CMK (cell line): ENCODE measurements around the gene RAB11FIP5.
"Not testable (repeated sequence)": the region's sequence is repeated elsewhere in the genome, so short reads cannot be mapped to it uniquely, and the experiment has no call there.

Experiments used
- DNase-seq: peaks from one replicate; pipeline ENCODE4 v3.0.0-alpha.2; 2010; ENCODE audit warnings: low read depth

RAB11FIP5 gene

GRCh38 chr2:73111073-73112025, 1.4 kb downstream of the RAB11FIP5 start:
- DNase-seq: no peak

GRCh38 chr2:73110168-73111072, 2.3 kb downstream of the RAB11FIP5 start:
- DNase-seq: no peak

DNA sequence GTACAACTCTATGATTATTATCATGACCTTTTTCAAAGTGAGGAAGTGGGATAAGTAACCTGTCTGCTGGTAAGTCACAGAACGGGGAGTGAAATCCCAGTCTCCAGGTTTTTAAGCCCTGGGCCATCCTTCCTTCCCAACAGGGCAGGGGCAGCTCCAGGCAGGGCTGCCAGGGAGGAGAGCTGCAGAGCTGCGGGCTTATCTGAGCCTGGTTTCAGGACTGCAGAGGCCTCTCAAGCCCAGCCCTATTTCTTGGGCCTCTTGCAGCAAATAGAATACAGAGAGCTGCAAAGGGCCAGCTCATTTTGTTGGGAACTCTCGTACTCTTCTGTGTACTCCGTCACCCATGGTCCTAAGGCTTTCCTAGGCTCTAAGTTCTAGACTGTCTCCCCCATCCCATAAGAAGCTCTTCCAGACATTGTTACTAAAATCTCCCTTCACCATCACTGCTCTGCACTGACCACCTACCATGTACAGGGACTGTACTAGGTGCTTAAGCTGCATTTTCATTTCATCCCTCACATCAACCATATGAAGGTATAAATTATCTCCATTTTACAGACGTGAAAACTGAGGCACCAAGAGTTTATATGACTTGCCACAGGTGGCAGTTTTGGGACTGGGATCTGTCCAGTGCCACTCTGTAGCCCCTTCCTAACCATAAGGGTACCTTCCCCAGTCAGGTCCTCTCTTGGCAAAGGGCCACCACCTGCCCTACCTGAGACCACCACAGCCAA, 3.1 kb downstream of the RAB11FIP5 start:
- no peak for DNase-seq

- no peak for DNase-seq
Observed at GRCh38 chr2:73107211-73107926, 5.4 kb downstream of the RAB11FIP5 start.

GRCh38 chr2:73106791-73107190, 6.0 kb downstream of the RAB11FIP5 start:
- no peak for DNase-seq

- no peak for DNase-seq
Observed at GRCh38 chr2:73105511-73105971, 7.2 kb downstream of the RAB11FIP5 start.

GRCh38 chr2:73104933-73105332, 7.8 kb downstream of the RAB11FIP5 start:
- DNase-seq: no peak

GRCh38 chr2:73103018-73103542, 9.7 kb downstream of the RAB11FIP5 start:
- DNase-seq: no peak

- no peak for DNase-seq
Observed at GRCh38 chr2:73101626-73102256, 11.0 kb downstream of the RAB11FIP5 start.

- no peak for DNase-seq
Observed at GRCh38 chr2:73100956-73101355, 11.8 kb downstream of the RAB11FIP5 start.

DNA sequence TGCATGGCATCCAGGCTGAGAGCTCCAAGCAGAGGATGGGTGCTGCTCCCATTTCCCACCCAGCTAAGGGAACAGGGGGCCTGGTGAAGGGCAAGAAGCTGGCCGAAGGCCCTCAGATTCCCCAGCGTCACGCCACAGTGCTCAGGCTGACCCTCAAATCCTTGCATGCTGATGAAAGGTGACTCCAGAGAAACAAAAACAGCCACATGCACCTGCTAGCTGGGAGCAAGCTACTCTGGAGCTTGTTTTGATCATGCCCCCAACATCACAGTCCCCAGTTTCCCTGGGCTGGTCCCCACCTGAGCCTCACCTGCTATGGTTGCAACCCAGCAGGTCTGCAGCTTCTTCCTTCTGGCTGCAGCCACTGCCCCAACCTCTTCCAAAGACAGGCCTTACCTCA, 13.3 kb downstream of the RAB11FIP5 start:
- DNase-seq: no peak

DNA sequence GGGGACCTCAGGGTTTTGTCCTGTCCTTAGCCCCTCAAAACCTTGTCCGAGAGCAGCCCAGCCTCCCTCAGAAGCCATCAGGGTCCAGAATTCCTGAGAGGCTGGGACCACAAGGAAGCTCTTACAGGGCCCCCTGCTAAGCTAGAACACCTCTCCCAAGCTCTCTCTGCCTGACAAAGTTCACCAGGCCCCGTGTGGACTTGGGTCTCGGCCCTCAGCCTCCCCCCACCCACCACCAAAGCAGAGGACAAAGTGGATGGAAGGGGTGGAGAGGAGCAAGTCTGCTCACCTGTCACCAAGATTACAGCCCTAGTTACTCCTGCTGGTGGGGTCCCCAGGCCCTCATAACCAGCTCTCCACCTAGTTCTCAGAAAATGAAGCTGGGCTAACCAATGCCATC, 16.8 kb downstream of the RAB11FIP5 start:
- DNase-seq: no peak

GRCh38 chr2:73093601-73094218, 19.0 kb downstream of the RAB11FIP5 start:
- DNase-seq: not testable (repeated sequence)

DNA sequence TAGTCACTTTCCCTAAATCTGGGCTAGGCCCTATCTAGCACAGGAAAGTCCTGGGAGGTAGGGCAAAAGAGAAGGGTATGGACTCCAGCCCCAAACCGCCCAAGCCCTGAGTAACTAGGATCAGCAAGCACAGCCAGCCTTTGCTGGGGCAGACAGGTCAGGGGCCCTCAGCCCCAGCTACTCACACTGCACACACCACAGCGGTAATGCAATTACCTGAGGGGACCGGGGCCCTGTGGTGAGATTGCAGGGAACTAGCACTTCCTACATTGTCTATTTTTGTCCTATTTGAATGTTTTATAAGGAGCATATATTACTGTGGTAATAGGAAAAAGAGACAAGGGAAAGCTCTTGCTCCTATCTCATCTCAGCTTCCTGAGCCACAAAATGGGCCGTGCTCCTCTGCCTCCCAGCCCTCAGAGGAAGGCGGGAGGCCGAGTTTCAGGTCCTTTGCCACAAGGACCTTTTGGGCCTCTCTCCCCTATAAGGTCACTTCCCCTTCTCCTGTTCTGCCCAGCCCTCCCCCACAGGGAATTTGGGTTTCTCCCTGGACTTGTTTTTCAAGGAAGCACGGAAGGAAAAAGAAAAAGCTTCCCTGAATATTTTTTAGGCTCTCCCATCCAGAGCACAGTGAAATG, 20.5 kb downstream of the RAB11FIP5 start:
- no peak for DNase-seq

GRCh38 chr2:73091696-73092095, 21.1 kb downstream of the RAB11FIP5 start:
- DNase-seq: no peak

DNA sequence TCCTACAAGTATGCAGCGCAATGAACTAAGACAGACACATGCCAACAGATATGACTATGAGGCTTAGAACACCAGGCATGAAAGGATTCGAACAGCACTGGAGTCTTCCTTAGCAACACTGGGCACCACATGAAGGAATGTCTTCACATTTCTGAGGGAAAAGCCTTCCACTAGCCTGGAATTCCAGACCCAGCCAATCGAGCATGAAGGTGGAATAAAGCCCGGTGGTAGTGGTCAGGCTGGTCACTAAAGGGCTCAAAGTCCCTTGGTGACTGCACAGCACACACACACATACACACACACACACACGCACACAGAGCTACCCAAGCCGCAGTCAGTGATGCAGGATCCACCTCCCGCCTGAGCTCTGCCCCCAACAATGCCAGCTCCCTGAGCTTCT, 21.6 kb downstream of the RAB11FIP5 start:
- no peak for DNase-seq

- no peak for DNase-seq
Observed at GRCh38 chr2:73089270-73090030, 23.3 kb downstream of the RAB11FIP5 start.

DNA sequence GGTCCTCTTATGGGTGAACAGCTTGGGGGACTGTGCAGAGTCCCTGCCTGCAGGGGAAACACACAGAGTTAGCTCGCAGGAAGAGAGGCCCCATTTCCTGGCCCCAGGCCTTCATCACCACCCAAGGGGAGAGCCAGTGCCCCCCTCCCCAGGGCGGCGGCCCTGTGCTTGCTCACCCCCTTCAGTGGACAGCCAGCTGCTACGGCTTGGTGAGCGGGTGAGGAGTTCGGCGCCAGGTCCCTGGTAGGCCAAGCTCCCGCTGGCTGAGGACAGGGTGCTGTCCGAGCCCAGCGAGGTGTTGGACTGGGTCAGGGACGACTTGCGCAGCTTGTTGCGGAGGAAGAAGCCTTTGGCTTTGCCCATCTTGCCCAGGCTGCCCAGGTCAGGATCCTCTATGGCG, 24.0 kb downstream of the RAB11FIP5 start:
- DNase-seq: no peak

DNA sequence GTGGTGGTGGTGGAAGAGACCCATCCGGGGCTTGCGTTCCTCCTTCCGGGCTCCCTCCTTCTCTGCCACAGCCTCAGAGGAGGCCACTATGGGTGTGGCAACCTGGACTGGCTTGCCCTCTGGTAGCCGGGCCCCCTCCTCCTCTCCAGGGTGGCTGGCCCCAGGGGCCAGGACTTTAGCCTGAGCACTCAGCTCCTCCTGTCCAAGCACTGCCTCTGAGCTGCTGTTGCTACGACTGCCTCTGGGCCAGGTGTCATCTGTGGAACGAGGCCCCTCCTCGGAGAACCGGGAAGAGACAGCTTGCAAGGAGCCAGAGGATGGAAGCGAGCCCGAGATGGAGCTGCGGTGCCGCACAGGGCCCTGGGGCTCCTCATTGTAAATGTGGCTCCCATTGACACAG, 24.5 kb downstream of the RAB11FIP5 start:
- no peak for DNase-seq
